Right lobe of liver (tissue), 6 donors: Measurements from ENCODE around the gene UBA6. TPM values are rescaled to one million over a fixed set of nuclear protein-coding genes. Genes with fewer than 3 reads are reported as not detected.
A peak's percentile ranks its signal among the peaks of the same experiment; 100 is the strongest.
"Not testable (repeated sequence)": the region's sequence is repeated elsewhere in the genome, so short reads cannot be mapped to it uniquely, and the experiment has no call there.

Experiments used
- ATAC-seq, 4 donors: fragments of 200-7000 bp; cut with Tn5 transposase; one replicate each; pipeline ENCODE4 v1.9.1; 2020; ENCODE audit warnings: mild to moderate bottlenecking in 4 of 4, moderate library complexity in 4 of 4
- DNase-seq, 3 donors: peaks; one replicate each; pipeline ENCODE4 v3.0.0-alpha.2; 2020
- H3K27ac ChIP-seq, 3 donors: fragments of 200-600 bp; one replicate each; pipeline ENCODE4 v1.8.0; 2022
- H3K27me3 ChIP-seq, 2 donors: fragments of 200-600 bp; one replicate each; pipeline ENCODE4 v1.8.0; 2022
- H3K36me3 ChIP-seq, 4 donors: fragments of 200-600 bp; sonication (generic) in 1 of 4; one replicate each; pipeline versions ENCODE4 v1.5.1 to v1.8.0; 2017 to 2022; ENCODE audit warnings: control low read depth in 1 of 4
- H3K4me1 ChIP-seq, 4 donors: fragments of 200-600 bp; sonication (generic) in 1 of 4; one replicate each; pipeline versions ENCODE4 v1.5.1 to v1.8.0; 2017 to 2022; ENCODE audit warnings: control low read depth in 1 of 4
- H3K4me3 ChIP-seq, 3 donors: fragments of 200-600 bp; one replicate each; pipeline ENCODE4 v1.8.0; 2022
- H3K9me3 ChIP-seq, 4 donors: fragments of 200-600 bp; sonication (generic) in 1 of 4; one replicate each; pipeline versions ENCODE4 v1.5.1 to v1.8.0; 2017 to 2022; ENCODE audit warnings: control low read depth in 1 of 4
- POLR2A ChIP-seq: fragments of 450-650 bp; IDR thresholded peaks from one replicate; pipeline ENCODE4 v1.6.1; 2017; ENCODE audit warnings: antibody characterized with exemption, mild to moderate bottlenecking
- WGBS: methylation state at CpG from one replicate; pipeline ENCODE4 v1.1.6; 2018; ENCODE audit warnings: low coverage, low lambda C conversion rate; ENCODE audit not compliant: insufficient coverage; ENCODE audit errors: missing lambda C conversion rate; 5-methylcytosine and 5-hydroxymethylcytosine counted together
- intact Hi-C, 2 donors: fragments of 100-400 bp; cut with DNase I; formaldehyde crosslinking; loops; one replicate each; pipeline versions ENCODE4 v1.11.2 to v1.14.1; 2022
- total RNA-seq, 6 experiments: library from RNA; depleted of rRNA in 2 of 6; stranded (reverse); fragments of >200 nt in 2 of 6; fragmentation: NEBNext Ultra II Directional in 3 of 6; extraction: Animal tissue kit (Norgen Biotek cat#: 25700) in 3 of 6; gene quantifications; one replicate each; pipeline versions ENCODE4 v1.1.0 to v1.2.4, GENCODE V29; 2016 to 2023
- TF ChIP-seq, protein P1 (sequence below), 4 donors: fragments of 200-600 bp in 3 of 4; fragments of 450-650 bp in 1 of 4; IDR thresholded peaks; one replicate each; pipeline versions ENCODE4 v1.5.1 to v1.8.0; 2016 to 2022; ENCODE audit warnings: antibody characterized with exemption in 4 of 4, mild to moderate bottlenecking in 2 of 4
- donor health status: DM: no; HTN: yes; CAD: no.
- donor health status: DM: no; HTN: no; CAD: no.
- donor health status: DM: no; HTN: no; CAD: no.
- donor health status: DM: no; HTN: yes; CAD: no.
- donor health status: DM: no; HTN: yes; CAD: no.

The UBA6 gene
- total RNA-seq, 6 experiments from 2014 or later, result 17.5 to 46.5 (median 24.7) TPM

DNA sequence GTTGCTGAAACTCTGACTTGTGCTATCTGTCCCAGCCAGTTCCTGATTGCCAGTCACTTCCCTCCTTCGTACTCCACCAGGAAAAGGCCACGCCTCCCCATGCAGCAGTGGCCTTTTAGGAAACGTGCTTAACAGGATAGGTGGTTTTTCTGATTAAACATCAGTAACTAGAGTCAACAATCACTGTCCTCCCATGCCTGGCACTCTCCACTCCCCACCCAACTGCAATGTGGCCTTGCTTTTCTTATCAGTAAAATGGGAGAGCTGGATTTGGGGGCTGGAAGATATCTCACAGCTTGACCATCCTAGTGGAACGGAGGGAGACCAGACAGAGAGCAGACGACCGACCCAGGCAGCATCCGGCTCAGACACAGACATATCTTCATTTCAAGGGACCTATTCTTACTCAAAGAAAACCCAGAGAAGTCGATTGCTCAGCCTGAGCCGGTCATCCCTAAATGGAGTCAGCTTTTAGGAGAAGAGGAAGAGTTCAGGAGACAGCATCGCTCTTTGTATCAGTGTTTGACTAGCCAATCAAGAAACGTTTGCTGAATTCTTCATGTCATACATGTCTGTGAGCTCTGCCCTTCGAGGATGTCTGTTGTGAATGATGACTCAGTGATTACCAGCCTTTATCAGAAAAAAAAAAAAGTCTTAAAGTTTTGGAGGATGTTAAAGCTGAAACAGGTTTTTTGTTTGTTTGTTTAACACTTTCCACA is 12.7 kb upstream of the UBA6 start:
- no peaks in the 10 kb centered on the region for H3K27me3 ChIP-seq
- ATAC-seq (peak in 2 of 4 donors; percentile 44 to 45), DNase-seq (no peak)
- TF ChIP-seq, protein P1, sequence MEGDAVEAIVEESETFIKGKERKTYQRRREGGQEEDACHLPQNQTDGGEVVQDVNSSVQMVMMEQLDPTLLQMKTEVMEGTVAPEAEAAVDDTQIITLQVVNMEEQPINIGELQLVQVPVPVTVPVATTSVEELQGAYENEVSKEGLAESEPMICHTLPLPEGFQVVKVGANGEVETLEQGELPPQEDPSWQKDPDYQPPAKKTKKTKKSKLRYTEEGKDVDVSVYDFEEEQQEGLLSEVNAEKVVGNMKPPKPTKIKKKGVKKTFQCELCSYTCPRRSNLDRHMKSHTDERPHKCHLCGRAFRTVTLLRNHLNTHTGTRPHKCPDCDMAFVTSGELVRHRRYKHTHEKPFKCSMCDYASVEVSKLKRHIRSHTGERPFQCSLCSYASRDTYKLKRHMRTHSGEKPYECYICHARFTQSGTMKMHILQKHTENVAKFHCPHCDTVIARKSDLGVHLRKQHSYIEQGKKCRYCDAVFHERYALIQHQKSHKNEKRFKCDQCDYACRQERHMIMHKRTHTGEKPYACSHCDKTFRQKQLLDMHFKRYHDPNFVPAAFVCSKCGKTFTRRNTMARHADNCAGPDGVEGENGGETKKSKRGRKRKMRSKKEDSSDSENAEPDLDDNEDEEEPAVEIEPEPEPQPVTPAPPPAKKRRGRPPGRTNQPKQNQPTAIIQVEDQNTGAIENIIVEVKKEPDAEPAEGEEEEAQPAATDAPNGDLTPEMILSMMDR (IDR thresholded peaks at IDR 0.05), result no peak
- no peak for TF ChIP-seq POLR2A
- no peaks in the 10 kb centered on the region for H3K9me3 ChIP-seq
- no peak overlapping the region for H3K27ac ChIP-seq
- intact Hi-C loops, result no loop called here
- H3K4me1 ChIP-seq, result no peaks in the 10 kb centered on the region
- H3K36me3 ChIP-seq, result no peaks in the 10 kb centered on the region
- no peak overlapping the region for H3K4me3 ChIP-seq
- 44% methylated on average over 10 of the region's 12 CpGs for whole genome bisulfite sequencing

DNA sequence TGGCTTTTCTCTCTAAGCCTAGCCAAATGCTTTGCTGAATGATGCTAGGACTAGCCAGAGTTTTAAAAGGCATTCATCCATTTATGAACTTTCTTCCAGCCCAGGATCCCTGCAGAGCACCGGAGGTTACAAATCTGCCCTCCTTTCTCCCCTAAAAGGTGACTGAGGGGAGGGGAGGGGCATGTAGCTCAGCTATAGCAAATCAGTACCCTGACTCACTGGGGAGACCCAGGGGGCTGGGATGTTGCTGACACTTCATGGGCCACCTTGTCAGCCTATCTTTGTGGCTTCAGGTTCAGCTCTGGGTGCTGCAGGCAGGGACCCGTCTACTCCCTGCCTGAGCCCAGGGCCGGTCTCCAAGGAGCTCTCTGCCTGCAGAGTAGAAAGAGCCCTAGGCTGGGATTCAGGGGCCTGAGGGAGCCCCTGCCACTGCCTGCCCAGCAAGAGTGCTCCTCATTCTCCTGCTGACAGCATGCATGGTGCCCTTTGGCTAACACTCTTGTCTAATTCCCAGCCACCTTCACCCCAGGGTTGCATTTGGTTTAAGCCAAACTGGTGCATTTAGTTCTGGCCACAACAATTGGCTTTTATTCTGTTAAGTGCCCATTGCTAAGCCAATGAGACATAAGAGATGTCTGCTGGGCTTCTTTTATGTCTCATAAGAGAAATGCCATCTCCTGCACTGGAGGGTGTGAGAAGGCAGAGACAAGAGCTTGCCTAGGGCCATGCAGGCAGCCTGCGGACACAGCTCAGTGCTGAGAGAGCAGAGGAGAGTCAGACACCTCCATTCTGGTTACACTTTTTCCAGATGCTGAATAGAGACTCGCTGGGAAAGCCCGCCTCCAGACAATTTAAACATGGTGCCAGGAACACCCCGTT is 11.9 kb upstream of the UBA6 start:
- no peak overlapping the region for H3K4me3 ChIP-seq
- ATAC-seq (peak in 2 of 4 donors; percentile 18 to 33), DNase-seq (no peak)
- no peak for TF ChIP-seq POLR2A
- TF ChIP-seq, protein P1 (IDR thresholded peaks at IDR 0.05), result no peak
- intact Hi-C loops, result no loop called here
- H3K27me3 ChIP-seq, result no peaks in the 10 kb centered on the region
- H3K4me1 ChIP-seq, result no peaks in the 10 kb centered on the region
- 70% methylated on average over 2 of the region's 7 CpGs for WGBS
- no peak overlapping the region for H3K27ac ChIP-seq
- H3K9me3 ChIP-seq, result no peaks in the 10 kb centered on the region
- H3K36me3 ChIP-seq, result no peaks in the 10 kb centered on the region

- intact Hi-C loops, result no loop called here
Observed at GRCh38 chr4:67712000-67712625, 11.2 kb upstream of the UBA6 start.

DNA sequence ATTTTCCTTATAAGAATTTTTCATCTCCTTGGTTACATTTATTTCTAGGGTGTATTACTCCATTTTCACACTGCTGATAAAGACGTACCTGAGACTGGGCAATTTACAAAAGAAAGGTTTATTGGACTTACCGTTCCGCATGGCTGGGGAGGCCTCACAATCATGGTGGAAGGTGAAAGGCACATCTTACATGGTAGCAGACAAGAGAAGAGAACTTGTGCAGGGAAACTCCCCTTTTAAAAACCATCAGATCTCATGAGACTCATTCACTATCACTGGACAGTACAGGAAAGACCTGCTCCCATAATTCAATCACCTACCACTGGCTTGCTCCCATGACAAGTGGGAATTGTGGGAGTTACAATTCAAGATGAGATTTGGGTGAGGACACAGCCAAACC is 5.7 kb upstream of the UBA6 start:
- H3K9me3 ChIP-seq, H3K36me3 ChIP-seq, H3K4me1 ChIP-seq, H3K27ac ChIP-seq, H3K4me3 ChIP-seq, intact Hi-C loops, H3K27me3 ChIP-seq, DNase-seq, ATAC-seq: not testable (repeated sequence)
- WGBS, result 92% methylated on average over 3 of the region's 3 CpGs

More at GRCh38 chr4:67712000-67712625, 11.2 kb upstream of the UBA6 start:
- no peaks in the 10 kb centered on the region for H3K9me3 ChIP-seq
- H3K36me3 ChIP-seq, result no peaks in the 10 kb centered on the region
- no peaks in the 10 kb centered on the region for H3K4me1 ChIP-seq
- peak in 1 of 4 donors; percentile 21 for ATAC-seq
- no peak for DNase-seq
- H3K27ac ChIP-seq, result no peak overlapping the region
- WGBS, result 20% methylated on average over 1 of the region's 3 CpGs
- no peaks in the 10 kb centered on the region for H3K27me3 ChIP-seq
- no peak overlapping the region for H3K4me3 ChIP-seq
- no peak for TF ChIP-seq POLR2A
- TF ChIP-seq, protein P1 (IDR thresholded peaks at IDR 0.05), result no peak
